Aorta (tissue), 5 donors: ENCODE measurements around the gene C5AR2. TPM values are rescaled to one million over a fixed set of nuclear protein-coding genes. Genes with fewer than 3 reads are reported as not detected.

Source experiments
- ATAC-seq: fragments of 200-7000 bp; cut with Tn5 transposase; one replicate; pipeline ENCODE4 v1.9.1; 2022; ENCODE audit warnings: moderate library complexity; ENCODE audit not compliant: low FRiP score
- DNase-seq, 2 donors: peaks; one replicate each; pipeline ENCODE4 v3.0.0-alpha.2; 2020
- H3K27ac ChIP-seq, 2 donors: one replicate each; pipeline ENCODE4 v1.5.1; 2013; ENCODE audit warnings: low read length in 2 of 2, mild to moderate bottlenecking in 2 of 2, moderate library complexity in 2 of 2, control low read depth in 1 of 2, inconsistent platforms in 1 of 2, low read depth in 1 of 2
- H3K27me3 ChIP-seq, 2 donors: one replicate each; pipeline ENCODE4 v1.6.1; 2013; ENCODE audit warnings: control low read depth in 1 of 2, low read length in 1 of 2, mild to moderate bottlenecking in 1 of 2, moderate library complexity in 1 of 2; ENCODE audit not compliant: insufficient read depth in 2 of 2, control insufficient read depth in 1 of 2
- H3K36me3 ChIP-seq, 2 donors: one replicate each; pipeline ENCODE4 v1.6.1; 2013; ENCODE audit warnings: control low read depth in 1 of 2, low read length in 1 of 2, mild to moderate bottlenecking in 1 of 2; ENCODE audit not compliant: insufficient read depth in 2 of 2, control insufficient read depth in 1 of 2
- H3K4me1 ChIP-seq, 2 donors: one replicate each; pipeline ENCODE4 v1.6.1; 2013; ENCODE audit warnings: low read length in 2 of 2, control low read depth in 1 of 2, mild to moderate bottlenecking in 1 of 2, moderate library complexity in 1 of 2; ENCODE audit not compliant: insufficient read depth in 2 of 2, control insufficient read depth in 1 of 2
- H3K4me3 ChIP-seq, 2 donors: one replicate each; pipeline ENCODE4 v1.5.1; 2013; ENCODE audit warnings: low read length in 2 of 2, control low read depth in 1 of 2, mild to moderate bottlenecking in 1 of 2
- H3K9me3 ChIP-seq: one replicate; pipeline ENCODE4 v1.6.1; 2013; ENCODE audit warnings: mild to moderate bottlenecking, low read length; ENCODE audit not compliant: control insufficient read depth
- WGBS, 2 donors: extraction: QIAGEN DNeasy Blood & Tissue Kit; methylation state at CpG; one replicate each; pipeline ENCODE4 v1.1.7; 2013; 5-methylcytosine and 5-hydroxymethylcytosine counted together
- intact Hi-C, 2 donors: fragments of 100-400 bp; cut with DNase I; formaldehyde crosslinking; loops; one replicate each; pipeline versions ENCODE4 v1.14.2 to v1.15.0; 2022
- polyA plus RNA-seq, 2 donors: library from polyadenylated mRNA; stranded (reverse); fragments of 200-250 nt; gene quantifications; one replicate each; pipeline ENCODE4 v1.2.3, GENCODE V29; 2013
- total RNA-seq, 2 donors: library from RNA; stranded (reverse); fragmentation: NEBNext Ultra II Directional; extraction: Animal tissue kit (Norgen Biotek cat#: 25700); gene quantifications; one replicate each; pipeline ENCODE4 v1.2.1, GENCODE V29; 2021
- donor health status: healthy with polysubstance abuse.
- donor health status: Bipolar disorder and iron deficiency.
- donor health status: DM: no; HTN: no; CAD: no.
- donor health status: DM: no; HTN: no; CAD: no.
- donor health status: DM: yes; HTN: yes; CAD: no.

Gene C5AR2
- total and polyA plus RNA-seq, 4 donors = 0.20 to 13.6 (median 4.2) TPM

GRCh38 chr19:47375694-47376588 lies 44.0 kb downstream of the C5AR2 start:
- Histone ChIP-seq H3K9me3 (no peaks in the 10 kb centered on the region), H3K27ac (no peak overlapping the region), H3K4me1 (no peaks in the 10 kb centered on the region), H3K27me3 (no peaks in the 10 kb centered on the region), H3K4me3 (no peak overlapping the region), H3K36me3 (peaks cover 2 to 9% of the 10 kb centered on the region in 2 donors)
- intact Hi-C loops = no loop called here
- WGBS, 2 donors = 95 to 97% methylated on average over 28 to 30 of the region's 30 CpGs
- ATAC-seq (no peak), DNase-seq (no peak)

GRCh38 chr19:47376589-47377144 lies 44.7 kb downstream of the C5AR2 start:
- 86 to 92% methylated on average over 16 of the region's 16 CpGs for WGBS, 2 donors
- Histone ChIP-seq H3K9me3 (no peaks in the 10 kb centered on the region), H3K36me3 (peaks cover 9 to 12% of the 10 kb centered on the region in 2 donors), H3K27ac (no peak overlapping the region), H3K27me3 (no peaks in the 10 kb centered on the region), H3K4me3 (no peak overlapping the region), H3K4me1 (no peaks in the 10 kb centered on the region)
- ATAC-seq (no peak), DNase-seq (no peak)
- intact Hi-C loops = no loop called here

GRCh38 chr19:47377208-47377701 lies 45.3 kb downstream of the C5AR2 start:
- peaks cover 9 to 16% of the 10 kb centered on the region in 2 donors for H3K36me3 ChIP-seq
- ATAC-seq = no peak
- no peaks in the 10 kb centered on the region for H3K4me1 ChIP-seq
- no peaks in the 10 kb centered on the region for H3K9me3 ChIP-seq
- no peak overlapping the region for H3K4me3 ChIP-seq
- H3K27me3 ChIP-seq = no peaks in the 10 kb centered on the region
- intact Hi-C loops = no loop called here
- no peak overlapping the region for H3K27ac ChIP-seq
- no peak for DNase-seq
- 33 to 36% methylated on average over 16 of the region's 16 CpGs for WGBS, 2 donors

DNA sequence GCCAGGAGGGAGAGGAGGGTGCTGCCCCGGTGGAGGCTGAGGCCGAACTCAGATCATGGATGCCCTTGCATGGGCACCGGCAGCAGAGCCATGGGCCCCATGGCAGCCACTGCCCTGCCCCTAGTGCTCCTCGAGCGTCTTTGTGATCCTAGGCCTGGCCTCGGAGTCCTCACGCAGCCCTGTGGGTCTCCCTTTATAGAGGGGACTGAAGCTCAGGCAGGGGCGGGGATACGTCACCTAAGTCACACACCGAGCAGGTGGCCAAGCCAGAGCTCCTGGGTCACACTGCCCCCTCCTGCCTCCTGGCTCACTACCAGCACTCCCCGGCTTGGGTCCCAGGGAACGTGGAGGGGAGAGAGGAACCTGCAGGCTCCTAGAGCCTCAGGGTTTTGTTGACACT lies 45.8 kb downstream of the C5AR2 start:
- no peak overlapping the region for H3K4me3 ChIP-seq
- no peaks in the 10 kb centered on the region for H3K4me1 ChIP-seq
- WGBS, 2 donors = 60 to 67% methylated on average over 12 of the region's 12 CpGs
- no peaks in the 10 kb centered on the region for H3K9me3 ChIP-seq
- H3K27ac ChIP-seq = no peak overlapping the region
- no peak for DNase-seq
- intact Hi-C loops = no loop called here
- no peaks in the 10 kb centered on the region for H3K27me3 ChIP-seq
- ATAC-seq = no peak
- peaks cover 9 to 17% of the 10 kb centered on the region in 2 donors for H3K36me3 ChIP-seq

DNA sequence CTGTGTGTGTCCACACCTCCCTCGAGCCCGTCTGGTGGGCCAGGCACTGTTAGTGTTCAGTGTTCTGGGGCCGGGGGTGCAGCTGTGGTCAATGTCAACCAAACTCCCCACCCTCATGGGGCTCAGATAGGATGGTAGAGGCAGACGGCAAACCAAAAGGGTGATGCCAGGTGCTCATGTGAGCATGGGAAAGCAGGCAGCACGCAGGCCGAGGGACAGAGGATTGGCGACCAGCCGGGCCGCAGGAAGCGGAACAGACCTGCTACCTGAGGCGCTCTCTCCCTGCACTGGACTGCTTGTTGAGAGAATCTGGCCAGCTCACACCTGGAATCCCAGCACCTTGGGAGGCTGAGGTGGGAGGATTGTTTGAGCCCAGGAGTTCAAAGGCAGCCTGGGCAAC lies 46.3 kb downstream of the C5AR2 start:
- peaks cover 9 to 17% of the 10 kb centered on the region in 2 donors for H3K36me3 ChIP-seq

DNA sequence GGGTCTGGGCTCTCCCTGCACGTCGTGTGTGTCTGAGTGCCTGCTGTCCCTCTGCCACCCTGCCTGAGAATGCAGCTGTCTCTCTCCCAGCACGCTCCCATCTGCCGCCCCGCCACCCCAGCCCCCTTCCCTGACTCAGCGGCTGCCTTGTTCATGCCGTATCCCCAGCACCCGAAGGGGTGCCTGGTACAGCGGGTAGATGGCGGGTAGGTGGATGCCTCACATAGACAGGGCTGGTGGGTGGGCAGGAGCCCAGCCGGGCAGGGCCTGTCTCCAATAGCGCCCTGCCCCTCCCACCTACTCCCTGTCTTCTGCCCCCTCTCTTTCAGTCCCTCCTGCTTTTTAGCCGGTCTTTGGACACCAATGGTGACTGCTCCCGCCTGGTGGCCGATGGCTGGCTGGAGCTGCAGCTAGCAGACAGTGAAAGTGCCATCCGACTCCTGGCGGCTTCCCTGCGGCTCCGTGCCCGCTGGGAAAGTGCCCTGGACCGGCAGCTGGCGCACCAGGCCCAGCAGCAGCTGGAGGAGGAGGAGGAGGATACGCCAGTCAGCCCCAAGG lies 47.5 kb downstream of the C5AR2 start:
- WGBS, 2 donors = 94 to 95% methylated on average over 22 to 23 of the region's 23 CpGs
- H3K4me1 ChIP-seq = no peaks in the 10 kb centered on the region
- no peak for DNase-seq
- no peak for ATAC-seq
- H3K4me3 ChIP-seq = no peak overlapping the region
- no peaks in the 10 kb centered on the region for H3K9me3 ChIP-seq
- H3K27me3 ChIP-seq = no peaks in the 10 kb centered on the region
- no peak overlapping the region for H3K27ac ChIP-seq
- intact Hi-C loops = no loop called here
- H3K36me3 ChIP-seq = peaks cover 9 to 17% of the 10 kb centered on the region in 2 donors

More for the DNA sequence above, 46.3 kb downstream of the C5AR2 start:
- 92 to 95% methylated on average over 11 of the region's 11 CpGs for WGBS, 2 donors
- H3K9me3 ChIP-seq = no peaks in the 10 kb centered on the region
- no peaks in the 10 kb centered on the region for H3K4me1 ChIP-seq
- no peaks in the 10 kb centered on the region for H3K27me3 ChIP-seq
- no peak overlapping the region for H3K4me3 ChIP-seq
- intact Hi-C loops = no loop called here
- ATAC-seq (no peak), DNase-seq (no peak)
- no peak overlapping the region for H3K27ac ChIP-seq

DNA sequence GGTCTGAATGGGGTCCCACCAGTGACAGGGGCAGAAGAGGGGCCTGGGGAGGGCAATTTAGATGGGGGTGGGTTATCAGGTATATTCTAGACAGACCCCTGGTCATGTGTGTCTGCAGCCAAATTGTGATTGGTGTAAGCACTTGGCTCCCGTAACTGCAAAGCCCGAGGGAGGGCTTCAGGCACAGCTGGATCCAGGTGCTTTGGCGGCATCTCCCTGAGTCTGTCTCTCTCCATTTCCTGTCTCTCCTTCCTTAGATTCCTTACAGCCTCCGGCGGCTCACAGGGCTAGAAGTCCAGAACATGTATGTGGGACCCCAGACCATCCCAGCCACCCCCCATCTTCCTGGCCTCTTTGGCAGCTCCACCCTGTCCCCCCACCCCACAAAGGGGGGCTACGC lies 48.6 kb downstream of the C5AR2 start:
- Histone ChIP-seq H3K4me1 (no peaks in the 10 kb centered on the region), H3K9me3 (no peaks in the 10 kb centered on the region), H3K4me3 (no peak overlapping the region), H3K27ac (no peak overlapping the region), H3K36me3 (peaks cover 9 to 17% of the 10 kb centered on the region in 2 donors), H3K27me3 (no peaks in the 10 kb centered on the region)
- 91 to 94% methylated on average over 6 of the region's 6 CpGs for WGBS, 2 donors
- no peak for DNase-seq
- no peak for ATAC-seq
- intact Hi-C loops = no loop called here

- Histone ChIP-seq H3K27me3 (no peaks in the 10 kb centered on the region), H3K4me1 (no peaks in the 10 kb centered on the region), H3K9me3 (no peaks in the 10 kb centered on the region), H3K4me3 (no peak overlapping the region), H3K27ac (no peak overlapping the region), H3K36me3 (peaks cover 9 to 17% of the 10 kb centered on the region in 2 donors)
- DNase-seq (no peak), ATAC-seq (no peak)
- intact Hi-C loops = no loop called here
- 92 to 94% methylated on average over 13 to 14 of the region's 14 CpGs for WGBS, 2 donors
Observed at GRCh38 chr19:47381121-47381520, 49.1 kb downstream of the C5AR2 start.
